ENCODE results near the gene INSRR.

DNA sequence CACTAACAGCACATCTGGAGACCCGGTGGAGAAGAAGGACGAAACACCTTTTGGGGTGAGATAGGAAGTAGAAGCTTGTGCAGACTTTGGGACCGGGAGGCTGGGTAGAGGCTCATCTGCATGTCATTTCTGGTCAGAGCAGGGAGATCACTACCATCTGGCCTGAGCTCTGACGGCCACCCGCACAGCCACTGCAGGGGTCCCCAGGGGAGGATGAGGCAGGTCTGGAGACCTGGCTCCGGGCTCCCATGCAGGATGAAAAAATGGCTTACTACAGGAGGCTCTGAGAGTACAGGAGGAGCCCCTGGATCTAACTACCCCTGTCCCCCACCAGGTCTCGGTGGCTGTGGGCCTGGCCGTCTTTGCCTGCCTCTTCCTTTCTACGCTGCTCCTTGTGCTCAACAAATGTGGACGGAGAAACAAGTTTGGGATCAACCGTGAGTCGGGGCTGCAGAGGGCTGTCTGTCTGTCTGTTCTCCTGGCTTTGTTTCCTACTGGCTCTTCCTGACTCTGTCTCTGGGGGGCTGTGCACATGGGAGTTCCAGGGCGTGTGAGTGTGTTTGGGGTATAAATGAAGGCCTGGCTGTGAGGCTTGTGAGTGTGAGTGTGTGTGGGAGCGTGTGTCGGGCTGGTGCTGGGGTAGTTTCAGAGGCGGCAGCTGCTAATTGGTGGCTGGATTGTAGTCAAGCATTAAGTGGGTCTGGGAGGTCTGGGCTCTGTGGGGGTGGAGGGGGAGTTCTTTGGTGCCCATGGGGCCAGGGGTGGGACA lies 15.8 kb upstream of the INSRR start:
- no peak for TF ChIP-seq ZMAT4 (CRISPR knock-in tag; IDR thresholded peaks at IDR 0.05)
- TF ChIP-seq, protein P1, sequence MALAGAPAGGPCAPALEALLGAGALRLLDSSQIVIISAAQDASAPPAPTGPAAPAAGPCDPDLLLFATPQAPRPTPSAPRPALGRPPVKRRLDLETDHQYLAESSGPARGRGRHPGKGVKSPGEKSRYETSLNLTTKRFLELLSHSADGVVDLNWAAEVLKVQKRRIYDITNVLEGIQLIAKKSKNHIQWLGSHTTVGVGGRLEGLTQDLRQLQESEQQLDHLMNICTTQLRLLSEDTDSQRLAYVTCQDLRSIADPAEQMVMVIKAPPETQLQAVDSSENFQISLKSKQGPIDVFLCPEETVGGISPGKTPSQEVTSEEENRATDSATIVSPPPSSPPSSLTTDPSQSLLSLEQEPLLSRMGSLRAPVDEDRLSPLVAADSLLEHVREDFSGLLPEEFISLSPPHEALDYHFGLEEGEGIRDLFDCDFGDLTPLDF (CRISPR knock-in tag; IDR thresholded peaks at IDR 0.05): no peak
- TF ChIP-seq, protein P2, sequence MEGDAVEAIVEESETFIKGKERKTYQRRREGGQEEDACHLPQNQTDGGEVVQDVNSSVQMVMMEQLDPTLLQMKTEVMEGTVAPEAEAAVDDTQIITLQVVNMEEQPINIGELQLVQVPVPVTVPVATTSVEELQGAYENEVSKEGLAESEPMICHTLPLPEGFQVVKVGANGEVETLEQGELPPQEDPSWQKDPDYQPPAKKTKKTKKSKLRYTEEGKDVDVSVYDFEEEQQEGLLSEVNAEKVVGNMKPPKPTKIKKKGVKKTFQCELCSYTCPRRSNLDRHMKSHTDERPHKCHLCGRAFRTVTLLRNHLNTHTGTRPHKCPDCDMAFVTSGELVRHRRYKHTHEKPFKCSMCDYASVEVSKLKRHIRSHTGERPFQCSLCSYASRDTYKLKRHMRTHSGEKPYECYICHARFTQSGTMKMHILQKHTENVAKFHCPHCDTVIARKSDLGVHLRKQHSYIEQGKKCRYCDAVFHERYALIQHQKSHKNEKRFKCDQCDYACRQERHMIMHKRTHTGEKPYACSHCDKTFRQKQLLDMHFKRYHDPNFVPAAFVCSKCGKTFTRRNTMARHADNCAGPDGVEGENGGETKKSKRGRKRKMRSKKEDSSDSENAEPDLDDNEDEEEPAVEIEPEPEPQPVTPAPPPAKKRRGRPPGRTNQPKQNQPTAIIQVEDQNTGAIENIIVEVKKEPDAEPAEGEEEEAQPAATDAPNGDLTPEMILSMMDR (IDR thresholded peaks at IDR 0.05): no peak
- no peak for TF ChIP-seq CBFB (CRISPR knock-in tag; IDR thresholded peaks at IDR 0.05; ENCODE audit: low read depth)
- no peak for TF ChIP-seq JAZF1 (CRISPR knock-in tag; IDR thresholded peaks at IDR 0.05)
- TF ChIP-seq ZNF512 (CRISPR knock-in tag; IDR thresholded peaks at IDR 0.05; ENCODE audit: borderline replicate concordance): no peak
- TF ChIP-seq, protein P3, sequence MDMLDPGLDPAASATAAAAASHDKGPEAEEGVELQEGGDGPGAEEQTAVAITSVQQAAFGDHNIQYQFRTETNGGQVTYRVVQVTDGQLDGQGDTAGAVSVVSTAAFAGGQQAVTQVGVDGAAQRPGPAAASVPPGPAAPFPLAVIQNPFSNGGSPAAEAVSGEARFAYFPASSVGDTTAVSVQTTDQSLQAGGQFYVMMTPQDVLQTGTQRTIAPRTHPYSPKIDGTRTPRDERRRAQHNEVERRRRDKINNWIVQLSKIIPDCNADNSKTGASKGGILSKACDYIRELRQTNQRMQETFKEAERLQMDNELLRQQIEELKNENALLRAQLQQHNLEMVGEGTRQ (CRISPR knock-in tag; IDR thresholded peaks at IDR 0.05): no peak
- TF ChIP-seq, protein P4, sequence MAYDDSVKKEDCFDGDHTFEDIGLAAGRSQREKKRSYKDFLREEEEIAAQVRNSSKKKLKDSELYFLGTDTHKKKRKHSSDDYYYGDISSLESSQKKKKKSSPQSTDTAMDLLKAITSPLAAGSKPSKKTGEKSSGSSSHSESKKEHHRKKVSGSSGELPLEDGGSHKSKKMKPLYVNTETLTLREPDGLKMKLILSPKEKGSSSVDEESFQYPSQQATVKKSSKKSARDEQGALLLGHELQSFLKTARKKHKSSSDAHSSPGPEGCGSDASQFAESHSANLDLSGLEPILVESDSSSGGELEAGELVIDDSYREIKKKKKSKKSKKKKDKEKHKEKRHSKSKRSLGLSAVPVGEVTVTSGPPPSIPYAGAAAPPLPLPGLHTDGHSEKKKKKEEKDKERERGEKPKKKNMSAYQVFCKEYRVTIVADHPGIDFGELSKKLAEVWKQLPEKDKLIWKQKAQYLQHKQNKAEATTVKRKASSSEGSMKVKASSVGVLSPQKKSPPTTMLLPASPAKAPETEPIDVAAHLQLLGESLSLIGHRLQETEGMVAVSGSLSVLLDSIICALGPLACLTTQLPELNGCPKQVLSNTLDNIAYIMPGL (CRISPR knock-in tag; IDR thresholded peaks at IDR 0.05): no peak
- no peak for TF ChIP-seq JUN (CRISPR knock-in tag; IDR thresholded peaks at IDR 0.05)
- TF ChIP-seq CREB1 (CRISPR knock-in tag; IDR thresholded peaks at IDR 0.05): no peak
- TF ChIP-seq USF1 (CRISPR knock-in tag; IDR thresholded peaks at IDR 0.05): no peak
- no peak for TF ChIP-seq ZNF423 (CRISPR knock-in tag; IDR thresholded peaks at IDR 0.05)
